NCI-H226 (cell line): ENCODE measurements around the gene FGF8.

Source experiments
- DNase-seq: peaks from one replicate; pipeline ENCODE4 v3.0.0-alpha.2; 2015

The FGF8 gene

DNA sequence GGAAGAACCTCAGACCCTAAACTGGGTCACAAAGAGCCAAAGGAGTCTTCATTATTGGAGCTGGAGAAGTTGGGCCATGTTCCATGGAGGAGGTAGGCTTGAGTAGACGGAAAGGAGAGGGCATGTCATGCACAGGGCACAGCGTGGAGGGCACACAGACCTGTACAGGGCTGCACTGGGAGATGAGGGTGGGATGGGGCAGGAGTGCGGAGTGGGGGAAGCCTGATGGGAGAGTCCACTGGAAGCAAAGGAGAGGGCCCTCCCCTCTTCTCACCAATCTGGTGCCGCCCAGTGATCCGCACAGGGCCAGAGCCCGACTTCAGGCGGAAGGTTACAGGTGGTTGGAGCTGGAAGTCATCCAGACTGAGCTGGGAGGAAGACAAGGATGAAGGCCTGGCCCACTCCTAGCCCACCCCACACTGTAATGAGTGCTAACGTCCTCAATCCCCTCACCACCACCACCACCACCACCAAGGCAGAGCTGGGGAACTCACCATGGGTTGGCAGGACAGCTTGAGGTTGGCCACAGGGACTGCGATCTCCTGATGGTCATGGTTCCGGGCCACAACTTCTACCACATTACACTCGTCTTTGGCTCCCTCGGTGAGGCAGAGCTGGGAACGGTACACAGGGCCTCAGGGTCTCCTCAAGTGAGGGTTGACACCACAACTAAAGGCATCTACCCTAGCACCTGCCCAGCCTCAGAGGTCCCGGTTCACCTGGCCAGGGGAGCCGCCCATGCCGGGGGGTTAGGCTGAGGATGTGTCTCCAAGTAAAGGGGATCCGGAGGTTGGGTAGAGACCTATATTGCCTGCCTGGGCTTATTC is 6.3 kb upstream of the FGF8 start:
- no peak for DNase-seq

DNA sequence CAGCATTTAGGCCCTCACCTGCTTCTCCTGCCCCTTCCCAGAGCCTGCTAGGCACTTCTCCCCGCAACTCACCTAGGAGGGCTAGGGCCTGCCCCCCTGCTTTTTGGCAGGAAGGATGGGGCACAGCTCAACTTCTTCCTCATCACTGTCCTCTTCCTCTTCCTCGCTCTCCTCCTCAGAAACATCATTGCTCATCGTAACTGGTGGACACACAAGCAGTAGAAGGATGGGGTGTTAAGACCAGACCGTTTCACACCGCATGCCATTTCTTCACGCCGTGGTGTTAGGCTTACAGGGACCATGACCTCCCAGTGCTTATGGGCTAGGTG is 5.7 kb upstream of the FGF8 start:
- DNase-seq: no peak

DNA sequence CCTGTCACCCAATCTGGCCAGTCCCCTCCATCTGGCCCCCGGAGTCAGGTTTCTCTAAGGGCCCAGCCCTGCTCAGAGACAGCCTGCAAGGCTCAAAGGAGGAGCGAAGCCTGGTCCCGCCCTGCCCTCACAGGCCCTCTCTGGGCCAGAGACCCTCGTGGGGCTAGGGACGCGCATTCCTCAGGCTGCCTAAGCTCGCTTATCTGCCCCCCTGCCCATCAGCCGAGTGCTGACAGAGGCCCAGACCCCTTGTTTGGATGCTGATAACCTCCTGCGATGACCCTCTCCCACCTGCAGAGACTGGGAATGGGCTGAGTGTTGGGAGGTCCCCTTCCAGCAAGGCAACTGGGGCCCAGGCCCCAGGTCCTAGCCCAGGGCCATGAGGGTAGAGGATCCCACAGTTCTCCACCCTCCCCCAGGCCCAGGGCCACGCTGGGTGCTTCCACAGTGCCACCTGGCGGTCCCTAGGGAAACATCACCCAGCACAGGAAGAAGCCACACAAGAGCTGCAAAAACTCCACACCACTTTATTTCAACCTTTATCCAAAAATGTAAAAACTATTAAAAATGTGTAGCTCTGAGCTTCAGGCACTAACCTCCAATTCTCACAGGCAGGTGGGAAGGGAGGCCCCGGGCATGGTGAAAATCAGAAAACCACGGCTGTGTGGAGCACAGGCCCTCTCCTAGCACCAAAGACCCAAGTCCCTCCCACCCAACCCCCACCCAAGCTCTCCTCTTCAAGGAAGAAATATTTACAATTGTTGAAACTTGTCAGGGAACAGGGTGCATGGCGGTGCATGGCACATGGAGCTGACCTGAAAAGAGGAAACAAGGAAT is 5.1 kb upstream of the FGF8 start:
- DNase-seq: peak; percentile 31

DNA sequence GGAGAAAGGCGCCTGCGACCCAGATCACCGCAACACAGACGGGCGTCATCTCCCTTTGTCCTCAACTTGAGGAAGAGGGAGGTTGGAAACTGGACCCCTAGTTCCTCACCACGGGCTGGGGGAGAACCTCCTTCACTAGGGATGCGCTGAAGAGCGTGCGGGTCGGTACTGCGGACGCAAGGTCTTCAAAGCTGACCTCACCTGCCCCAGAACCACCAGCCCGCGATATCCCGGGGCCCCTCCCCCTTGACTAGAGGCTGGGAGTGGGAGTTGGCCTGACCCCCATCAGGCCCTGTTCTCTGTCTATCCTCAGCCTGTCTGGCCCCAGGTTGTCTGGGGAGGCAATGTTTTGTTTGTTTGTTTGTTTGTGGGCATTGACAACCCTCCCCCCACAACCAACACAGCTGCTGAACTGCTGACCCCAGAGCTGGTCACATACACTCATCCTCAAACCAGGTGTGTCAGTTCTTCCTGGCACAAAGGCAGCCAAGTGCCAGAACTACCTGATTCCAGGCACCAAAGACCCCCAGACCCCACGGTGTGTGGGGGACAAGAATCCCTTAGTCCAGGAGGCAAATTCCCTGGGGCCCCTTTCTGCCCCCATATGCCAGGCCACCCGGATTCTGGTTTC is 4.4 kb upstream of the FGF8 start:
- no peak for DNase-seq

DNA sequence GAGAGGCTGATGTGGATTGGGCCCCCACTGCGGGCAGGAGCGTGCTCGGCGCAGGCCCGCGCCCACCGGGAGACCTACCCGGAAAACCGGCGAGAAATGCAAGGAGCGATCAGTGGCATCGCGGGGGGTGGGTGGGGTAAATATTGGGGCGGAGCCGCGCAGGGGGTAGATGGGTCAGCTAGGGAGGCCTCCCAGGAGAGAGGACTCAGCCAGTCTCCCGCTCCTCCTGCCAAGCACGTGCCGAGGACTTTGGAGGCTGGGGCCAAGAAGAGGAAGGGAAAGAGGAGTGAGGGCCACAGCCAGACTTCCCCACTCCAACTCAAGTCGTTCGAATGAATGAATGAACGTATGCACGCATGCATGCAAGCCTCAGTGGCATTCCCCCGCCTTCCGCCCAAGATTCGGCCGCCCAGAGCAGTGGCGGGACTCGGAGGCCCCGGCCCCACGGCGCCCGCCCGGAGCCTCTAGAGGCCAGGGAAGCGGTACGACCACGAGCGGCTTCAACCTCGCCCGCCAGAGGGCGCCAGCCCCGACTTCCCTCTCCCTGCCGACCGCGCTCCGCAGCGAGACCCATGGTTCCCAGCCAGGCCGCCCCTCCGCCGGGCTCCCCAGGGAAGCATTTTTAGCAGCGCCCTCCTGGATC is 3.8 kb upstream of the FGF8 start:
- DNase-seq: no peak

DNA sequence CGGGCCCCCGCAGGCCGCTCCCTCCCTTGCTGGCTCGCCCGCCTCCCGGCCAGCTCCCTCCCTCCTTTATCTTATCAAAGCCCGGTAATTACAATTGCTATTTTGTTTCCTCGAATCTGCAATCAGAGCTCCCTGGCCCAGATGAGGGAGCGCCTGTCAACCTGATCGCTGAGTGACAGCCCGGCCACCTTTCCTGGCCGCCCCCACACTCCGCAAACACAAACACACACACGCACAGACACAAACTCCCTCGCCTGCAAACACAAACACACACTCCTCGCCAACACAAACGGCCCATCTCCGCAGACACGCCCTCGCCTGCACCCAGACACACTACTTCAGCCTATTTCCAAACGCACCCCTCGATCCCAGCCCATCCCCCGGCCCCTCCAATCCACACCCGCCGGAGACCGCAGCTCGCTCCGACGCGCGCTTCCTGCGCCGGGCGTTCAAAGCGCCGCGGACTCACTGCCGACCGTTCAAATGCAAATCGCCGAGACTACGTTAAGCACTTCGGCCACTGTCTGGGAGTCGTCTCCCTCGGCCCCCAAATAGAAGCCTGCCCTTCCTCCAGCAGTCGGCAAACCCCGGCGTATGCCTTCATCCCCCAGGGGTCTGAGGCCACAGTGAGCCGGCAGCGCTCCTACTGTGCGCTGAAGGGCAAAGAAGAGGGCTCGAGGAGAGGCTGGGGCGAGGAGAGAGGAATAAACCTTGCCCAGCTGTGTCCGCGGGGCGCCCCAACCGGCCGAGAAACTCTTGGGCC is 3.0 kb upstream of the FGF8 start:
- DNase-seq: no peak

DNA sequence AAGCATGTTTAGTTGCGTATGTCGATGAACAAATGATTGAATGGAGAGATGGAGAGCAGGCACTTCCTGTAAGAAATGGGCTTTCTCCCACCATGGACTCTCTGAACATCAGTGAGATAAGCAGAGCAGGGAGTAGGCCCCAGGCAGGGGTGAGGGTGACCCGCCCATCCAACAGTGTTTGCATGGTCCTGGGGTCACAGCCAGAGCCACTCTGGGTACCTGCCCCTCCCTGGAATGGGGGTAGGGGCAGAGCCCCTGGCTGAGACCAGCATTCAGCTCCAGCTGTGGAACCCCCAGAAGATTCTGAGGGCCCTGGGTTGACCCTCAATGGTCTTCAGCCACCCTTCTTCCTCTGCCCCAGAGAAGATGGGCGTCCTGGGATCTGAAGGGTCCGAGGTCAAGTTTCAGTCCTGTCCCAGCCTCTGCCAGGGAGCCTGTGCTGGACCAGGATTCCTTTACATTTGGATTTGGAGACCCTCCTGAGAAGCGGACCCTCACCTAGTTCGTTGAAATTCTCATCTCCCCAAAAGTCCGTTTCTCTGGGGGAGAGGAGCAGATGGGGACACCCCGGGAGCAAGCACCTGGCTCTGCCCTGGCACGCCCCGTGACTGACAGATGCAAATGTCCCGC is 2.4 kb upstream of the FGF8 start:
- no peak for DNase-seq

DNA sequence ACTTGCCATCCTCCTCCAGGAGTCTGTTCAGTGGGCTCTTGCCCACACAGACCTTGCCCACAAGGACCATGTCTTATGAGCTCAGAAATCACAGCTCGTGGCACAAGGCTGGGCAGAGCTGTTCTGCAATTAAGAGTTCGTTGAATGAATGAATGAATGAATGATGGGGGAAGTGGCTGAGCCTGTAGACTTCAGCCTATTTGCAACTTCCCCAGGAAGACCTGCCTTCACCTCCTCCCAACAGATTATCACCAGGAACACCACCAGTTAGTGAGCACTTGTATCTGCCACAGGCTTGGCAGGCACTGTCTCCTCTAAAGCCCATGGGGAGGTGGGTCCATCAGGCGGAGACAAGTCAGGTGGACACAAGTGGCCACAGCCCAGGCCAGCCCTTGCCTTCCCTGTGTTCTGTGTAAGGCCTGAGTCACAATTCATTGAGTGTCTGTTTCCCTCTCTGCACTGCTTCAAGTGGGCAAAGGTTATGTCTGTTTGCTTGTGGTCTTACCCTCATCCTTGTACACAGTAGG is 1.8 kb upstream of the FGF8 start:
- no peak for DNase-seq

DNA sequence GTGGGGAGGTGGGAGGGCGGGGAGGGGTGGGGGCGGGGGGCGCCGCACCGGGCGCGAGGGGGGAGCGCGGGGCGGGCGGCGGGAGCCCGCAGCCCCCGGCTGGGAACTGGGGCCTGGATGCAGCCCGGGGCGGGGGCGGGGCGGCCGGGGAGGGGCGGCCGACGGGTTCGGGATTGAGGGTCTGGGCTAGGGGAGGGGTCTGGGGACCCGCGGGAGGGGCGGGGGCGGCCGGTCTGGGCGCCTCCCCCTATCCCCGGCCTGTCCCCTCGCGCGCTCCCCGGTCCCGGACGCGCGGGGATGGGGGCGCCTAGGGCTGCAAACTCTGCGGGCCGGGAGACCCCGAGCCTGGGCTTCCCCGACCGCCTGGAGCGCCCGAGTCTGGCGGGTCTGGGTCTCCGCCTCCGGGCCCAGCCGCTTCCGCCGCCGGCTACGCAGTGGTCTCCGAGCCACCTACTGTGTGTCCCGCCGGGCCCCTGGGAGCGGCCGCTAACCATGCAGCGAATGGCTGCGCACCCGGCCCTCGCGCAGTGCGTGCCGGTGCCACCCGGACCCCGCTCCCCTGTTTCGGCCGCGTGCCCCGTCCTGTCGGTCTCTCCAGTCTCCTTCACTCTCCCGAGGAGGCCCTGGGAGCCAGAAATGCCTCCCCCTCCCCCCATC is 375 bp upstream of the FGF8 start:
- DNase-seq: no peak

DNA sequence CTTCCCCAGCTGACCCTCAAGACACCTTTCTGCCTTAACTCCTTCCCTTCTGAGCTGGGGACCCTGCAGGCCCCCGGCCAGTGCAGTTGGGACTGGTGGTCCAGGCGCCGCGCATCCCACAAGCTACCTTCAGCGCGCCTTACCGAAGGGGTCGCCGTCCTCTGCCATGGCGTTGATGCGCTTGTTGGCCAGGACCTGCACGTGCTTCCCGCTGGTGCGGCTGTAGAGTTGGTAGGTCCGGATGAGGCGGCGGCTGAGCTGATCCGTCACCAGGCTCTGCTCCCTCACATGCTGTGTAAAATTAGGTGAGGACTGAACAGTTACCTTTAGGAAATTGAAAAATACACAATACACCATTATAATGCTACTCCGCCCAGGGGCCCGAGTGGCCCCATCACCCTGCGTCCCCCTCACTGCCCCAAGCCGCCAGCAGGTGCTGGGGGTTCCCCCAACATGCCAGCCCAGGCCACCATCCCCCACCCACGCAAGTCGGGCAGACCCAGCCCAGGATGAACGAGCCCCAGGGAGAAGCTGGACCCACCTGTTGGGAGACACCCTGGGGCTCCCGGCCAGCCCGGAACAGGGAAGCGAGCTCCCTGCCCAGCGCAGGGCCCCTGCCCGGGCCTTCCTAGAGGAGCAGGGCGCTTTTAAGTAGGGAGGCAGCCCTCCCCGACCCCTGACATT is 1.2 kb downstream of the FGF8 start:
- DNase-seq: no peak

DNA sequence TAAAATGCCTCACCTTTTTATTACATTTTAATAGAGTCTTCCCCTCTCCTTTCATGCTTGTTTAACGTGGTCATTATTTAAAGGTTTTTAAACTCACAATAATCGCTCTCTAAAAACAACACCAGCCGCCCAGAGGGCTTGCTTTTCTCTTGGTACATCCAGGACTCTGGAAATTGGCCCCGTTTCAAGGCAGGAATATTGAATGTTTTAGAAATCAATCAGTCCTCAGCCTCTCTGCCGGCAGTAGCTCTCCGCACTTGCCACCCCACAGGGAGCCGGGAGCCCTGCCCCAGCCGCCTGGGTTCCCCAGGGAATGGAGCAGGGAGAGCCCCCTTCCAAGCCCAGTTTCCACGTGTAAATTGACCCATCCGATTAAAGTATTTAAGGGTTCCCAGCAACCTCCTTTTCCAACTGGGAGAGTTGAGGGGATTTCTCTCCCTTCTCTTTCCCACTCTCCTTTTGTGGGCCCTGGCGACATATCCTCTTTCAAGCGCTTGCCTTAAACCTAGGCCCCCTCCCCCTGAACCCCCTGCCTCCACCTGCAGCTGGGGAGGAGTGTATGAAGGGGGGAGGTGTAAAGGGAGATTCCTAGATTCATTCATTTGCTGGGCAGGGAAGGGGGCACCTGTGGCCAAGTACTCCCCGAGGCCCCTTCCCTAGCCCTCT is 1.9 kb downstream of the FGF8 start:
- DNase-seq: no peak

DNA sequence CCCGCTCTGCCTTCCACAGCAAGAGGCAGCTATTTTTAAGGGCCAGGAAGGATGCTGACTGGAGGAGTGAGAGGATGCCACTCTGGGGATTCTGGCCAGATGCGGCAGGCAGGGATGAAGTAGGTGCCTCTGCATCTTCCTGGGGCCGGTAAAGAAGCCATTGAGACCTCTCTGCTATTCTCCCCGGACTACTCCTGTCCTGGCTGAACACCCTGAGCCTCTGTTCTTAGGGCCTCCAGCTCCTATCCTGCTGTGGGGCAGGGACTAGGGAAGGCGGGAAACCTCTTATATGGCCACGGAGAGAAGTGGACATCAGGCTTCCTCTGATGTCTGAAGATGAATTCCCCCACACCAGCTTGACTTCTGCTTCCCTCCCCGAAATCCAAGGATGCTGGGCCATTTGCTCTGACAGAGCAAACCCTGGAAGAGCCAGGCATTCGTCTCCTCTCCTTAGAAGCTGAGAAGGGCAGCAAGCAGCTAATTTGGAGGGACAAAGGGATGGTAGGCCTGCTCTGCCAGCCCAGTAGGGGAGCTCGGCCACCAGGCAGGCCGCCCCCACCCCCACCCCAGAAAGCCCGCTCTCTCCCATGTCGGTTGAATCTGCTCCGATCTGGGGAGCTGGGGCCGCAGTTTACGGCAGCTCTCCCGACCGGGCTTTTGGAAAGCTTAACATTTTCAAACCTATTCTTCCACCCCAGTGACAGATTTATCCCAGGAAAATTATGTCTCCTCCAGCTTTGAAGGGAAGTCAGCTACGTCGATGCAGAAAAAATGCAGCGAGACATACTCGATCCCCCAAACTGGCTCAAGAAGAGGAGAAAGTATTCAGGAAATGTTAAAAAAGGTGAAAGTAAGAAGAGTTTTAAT is 2.8 kb downstream of the FGF8 start:
- no peak for DNase-seq

DNA sequence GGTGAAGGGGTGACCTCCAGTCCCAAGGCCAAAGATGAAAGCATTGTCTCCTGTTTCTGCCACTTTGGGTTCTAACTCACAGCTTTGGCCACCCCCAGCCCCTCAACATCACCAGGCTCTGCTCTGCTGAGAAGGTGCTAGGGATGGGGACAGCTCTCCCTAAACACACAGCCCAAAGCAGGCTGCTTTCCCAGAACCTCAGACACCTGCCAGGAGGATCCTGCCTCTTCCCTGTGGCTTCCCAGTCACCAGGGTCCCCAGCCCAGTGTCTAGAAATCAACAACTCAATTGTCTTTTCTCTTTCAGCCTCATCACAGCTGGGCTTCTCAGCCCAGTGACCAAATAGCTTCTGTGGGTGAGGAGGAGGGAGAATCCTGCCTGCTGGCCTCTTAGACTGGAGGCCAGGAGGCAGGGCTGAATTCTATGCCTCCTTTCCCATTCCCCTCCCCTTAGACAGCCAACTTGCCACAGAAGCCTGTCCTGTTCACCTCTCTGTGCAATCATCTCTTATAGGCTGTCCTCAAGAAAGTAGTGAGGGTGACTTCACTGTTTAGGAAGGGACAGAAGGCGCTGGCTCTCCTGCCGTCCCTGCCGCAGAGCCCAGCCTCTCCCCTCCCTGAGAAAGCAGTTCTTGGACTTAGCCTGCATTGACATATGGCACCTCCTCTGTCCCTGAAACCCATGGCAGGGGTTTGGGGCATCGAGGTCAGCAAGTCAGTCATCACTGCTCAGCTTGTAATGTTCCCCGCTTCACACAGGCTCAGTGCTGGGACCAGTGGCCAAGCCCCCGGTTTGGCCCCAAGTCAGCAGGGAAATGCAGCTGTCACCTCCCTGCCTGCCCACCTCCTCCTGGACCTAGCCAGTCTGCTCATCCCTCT is 3.7 kb downstream of the FGF8 start:
- DNase-seq: no peak

DNA sequence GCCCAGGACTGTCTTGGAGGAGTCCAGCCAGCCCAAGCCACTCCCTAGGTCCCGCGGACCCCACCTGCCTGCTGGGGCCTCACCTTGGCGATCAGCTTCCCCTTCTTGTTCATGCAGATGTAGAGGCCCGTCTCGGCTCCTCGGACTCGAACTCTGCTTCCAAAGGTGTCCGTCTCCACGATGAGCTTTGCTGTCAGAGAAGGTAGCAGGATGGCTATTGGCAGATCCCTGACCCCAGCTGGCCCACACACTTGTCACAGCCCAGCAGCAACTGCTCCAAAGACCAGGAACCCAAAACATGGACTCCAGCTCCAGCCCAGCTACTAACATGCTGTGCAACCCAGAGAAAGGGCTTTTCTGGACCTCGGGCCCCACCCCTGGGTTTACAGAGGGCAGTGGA is 4.5 kb downstream of the FGF8 start:
- no peak for DNase-seq

DNA sequence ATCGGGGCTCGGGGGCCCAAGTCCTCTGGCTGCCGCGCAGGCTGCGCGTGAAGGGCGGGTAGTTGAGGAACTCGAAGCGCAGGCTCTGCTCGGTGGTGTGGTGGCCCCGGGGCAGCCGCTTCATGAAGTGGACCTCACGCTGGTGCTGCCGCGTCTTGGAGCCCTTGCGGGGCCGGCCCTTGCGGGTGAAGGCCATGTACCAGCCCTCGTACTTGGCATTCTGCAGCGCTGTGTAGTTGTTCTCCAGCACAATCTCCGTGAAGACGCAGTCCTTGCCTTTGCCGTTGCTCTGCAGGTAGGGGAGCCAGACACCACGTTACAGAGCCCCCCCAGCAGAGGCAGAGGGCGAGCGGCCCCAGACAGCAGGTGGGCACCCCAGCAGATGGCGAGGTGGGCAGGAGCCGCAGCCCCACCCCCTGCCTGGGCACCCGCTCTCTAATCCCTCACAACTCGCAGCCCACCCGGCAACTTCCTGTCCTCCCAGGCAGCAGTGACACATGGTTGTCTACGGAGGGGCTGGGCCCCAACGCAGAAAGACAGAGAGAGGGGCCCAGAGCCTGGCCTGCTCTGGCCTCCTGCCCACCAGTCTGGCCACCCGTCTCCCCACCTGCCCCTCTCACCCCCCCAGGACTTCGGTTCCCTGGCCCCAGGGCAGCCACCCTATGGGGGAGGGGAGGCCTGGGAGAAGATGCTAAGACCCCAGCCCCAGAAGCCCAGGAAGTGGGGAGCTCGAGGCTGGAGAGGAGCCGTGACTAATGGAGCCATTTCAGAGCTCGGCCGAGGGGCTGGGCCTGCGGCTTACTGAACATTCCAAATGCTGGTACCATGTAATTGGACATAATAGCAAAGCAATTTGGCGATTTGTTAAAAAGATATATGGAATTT is 5.3 kb downstream of the FGF8 start:
- no peak for DNase-seq

DNA sequence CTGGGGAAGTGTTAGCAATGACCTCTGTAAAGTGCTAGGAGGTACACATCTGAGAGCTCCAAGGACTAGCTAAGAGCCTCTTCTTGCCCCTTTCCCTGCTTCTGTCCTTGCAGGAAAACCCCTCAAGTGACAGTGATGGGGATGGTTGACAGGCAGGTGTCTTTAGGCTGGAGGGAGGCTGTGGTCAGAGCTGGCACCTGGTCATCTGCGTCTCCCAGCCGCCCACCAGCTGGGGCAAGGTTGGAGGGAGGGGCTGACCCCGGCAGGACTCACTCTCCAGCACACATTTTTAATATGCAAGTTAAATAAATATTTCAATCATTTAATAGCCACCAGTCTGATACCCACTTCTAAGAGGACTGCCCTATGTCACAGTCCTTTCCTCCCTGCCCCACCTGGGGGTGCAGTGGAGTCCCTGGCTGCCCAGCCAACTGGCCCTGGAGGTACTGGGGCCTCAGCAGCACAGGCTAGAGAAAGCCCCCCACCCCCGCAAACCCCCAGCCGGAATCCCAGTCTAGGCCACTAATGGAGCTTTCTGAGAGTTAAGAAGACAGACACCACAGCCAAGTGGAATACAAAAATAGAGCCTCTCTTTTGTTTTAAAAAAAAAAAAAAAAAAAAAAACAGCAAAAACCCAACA is 6.3 kb downstream of the FGF8 start:
- no peak for DNase-seq

DNA sequence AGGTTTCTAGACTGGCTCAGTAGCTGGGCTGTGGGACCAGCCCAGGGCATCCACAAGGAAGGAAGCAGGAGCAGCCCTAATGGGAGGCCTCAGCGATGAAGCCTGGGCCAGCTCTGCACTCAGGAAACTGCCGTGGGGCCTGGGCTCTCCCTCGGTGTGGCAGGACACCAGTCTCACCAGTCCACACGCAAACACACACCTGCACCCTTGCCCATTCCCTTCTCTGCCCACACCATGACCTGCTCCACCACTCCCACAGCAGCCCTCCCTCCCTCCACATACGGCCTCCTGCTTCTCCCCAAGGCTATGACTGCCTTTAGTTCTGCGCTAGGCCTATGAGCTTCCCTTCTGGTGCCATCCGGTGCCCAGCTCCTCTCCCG is 7.1 kb downstream of the FGF8 start:
- no peak for DNase-seq
